HEK293 (cell line): ENCODE data around the gene PRKG1.

Source experiments
- CTCF ChIA-PET: fragments of 350-600 bp; formaldehyde crosslinking; extraction: SDS; loops from one replicate; lab custom pipeline; 2021; ENCODE audit warnings: antibody characterized with exemption; lab: Yijun Ruan, JAX
- POLR2A ChIA-PET: fragments of 300-600 bp; formaldehyde crosslinking; extraction: SDS; loops from one replicate; lab custom pipeline; 2020; ENCODE audit warnings: antibody characterized with exemption, inconsistent platforms; lab: Yijun Ruan, JAX
- H3K27ac ChIP-seq: fragments of 200-500 bp; sonication (Bioruptor generic); 2 replicates; pipeline ENCODE4 v1.5.1; 2014; ENCODE audit warnings: low read depth, low read length, control low read depth, inconsistent platforms; ENCODE audit errors: extremely low read depth
- H3K36me3 ChIP-seq, 2 experiments: fragments of 200-500 bp in 1 of 2; sonication (Bioruptor generic) in 1 of 2; 1 replicate in 1 of 2; 2 replicates in 1 of 2; pipeline ENCODE4 v1.5.1; 2014 to 2017; ENCODE audit warnings: inconsistent platforms in 2 of 2, low read length in 2 of 2; ENCODE audit not compliant: control insufficient read depth in 2 of 2, insufficient read depth in 1 of 2
- H3K4me1 ChIP-seq: fragments of 200-500 bp; sonication (Bioruptor generic); 2 replicates; pipeline ENCODE4 v1.5.1; 2014; ENCODE audit warnings: mild to moderate bottlenecking, low read length, inconsistent platforms; ENCODE audit not compliant: control insufficient read depth, insufficient read depth
- H3K4me3 ChIP-seq: 2 replicates; pipeline ENCODE4 v1.5.1; 2011; ENCODE audit warnings: low read depth, mild to moderate bottlenecking, control low read depth, low read length, moderate library complexity
- H3K9me3 ChIP-seq: fragments of 200-500 bp; sonication (Bioruptor generic); 2 replicates; pipeline ENCODE4 v1.5.1; 2014; ENCODE audit warnings: low read depth, low read length, inconsistent platforms; ENCODE audit not compliant: control insufficient read depth, insufficient read depth
- FEZF1 ChIP-seq: fragments of 450-650 bp; formaldehyde crosslinking; IDR thresholded peaks from 2 replicates; pipeline ENCODE4 v1.5.1; 2016; ENCODE audit warnings: missing biosample characterization, missing genetic modification characterization
- GLI2 ChIP-seq: fragments of 450-650 bp; formaldehyde crosslinking; IDR thresholded peaks from 2 replicates; pipeline ENCODE4; 2017; ENCODE audit warnings: missing biosample characterization, missing genetic modification characterization, low read depth, borderline replicate concordance
- GLIS1 ChIP-seq: fragments of 450-650 bp; formaldehyde crosslinking; IDR thresholded peaks from 2 replicates; pipeline ENCODE4 v1.5.1; 2016; ENCODE audit warnings: missing biosample characterization, missing genetic modification characterization
- MEIS1 ChIP-seq: sonication (generic); formaldehyde crosslinking; IDR thresholded peaks from 2 replicates; pipeline ENCODE4 v1.8.1; 2022; ENCODE audit warnings: missing genetic modification reagents, mild to moderate bottlenecking, borderline replicate concordance
- PRDM1 ChIP-seq: fragments of 450-650 bp; formaldehyde crosslinking; IDR thresholded peaks from 2 replicates; pipeline ENCODE4; 2016; ENCODE audit warnings: missing biosample characterization, missing genetic modification characterization
- PRDM10 ChIP-seq: fragments of 450-650 bp; formaldehyde crosslinking; IDR thresholded peaks from 2 replicates; pipeline ENCODE4 v1.5.1; 2016; ENCODE audit warnings: missing biosample characterization, missing genetic modification characterization
- PRDM6 ChIP-seq: fragments of 450-650 bp; formaldehyde crosslinking; IDR thresholded peaks from 2 replicates; pipeline ENCODE4 v1.5.1; 2017; ENCODE audit warnings: missing biosample characterization, missing genetic modification characterization
- SP3 ChIP-seq: fragments of 450-650 bp; formaldehyde crosslinking; IDR thresholded peaks from 2 replicates; pipeline ENCODE4 v1.5.1; 2016; ENCODE audit warnings: missing biosample characterization, missing genetic modification characterization
- SP7 ChIP-seq: fragments of 450-650 bp; formaldehyde crosslinking; IDR thresholded peaks from 2 replicates; pipeline ENCODE4 v1.5.1; 2016; ENCODE audit warnings: missing biosample characterization, missing genetic modification characterization
- TRIM28 ChIP-seq: IDR thresholded peaks from 2 replicates; pipeline ENCODE4 v1.6.1; 2011; ENCODE audit warnings: low read length, control low read depth, borderline replicate concordance
- WT1 ChIP-seq: fragments of 450-650 bp; formaldehyde crosslinking; IDR thresholded peaks from 2 replicates; pipeline ENCODE4 v1.5.1; 2016; ENCODE audit warnings: missing biosample characterization, missing genetic modification characterization
- ZBTB17 ChIP-seq: fragments of 450-650 bp; formaldehyde crosslinking; IDR thresholded peaks from 2 replicates; pipeline ENCODE4 v1.5.1; 2016; ENCODE audit warnings: missing biosample characterization, missing genetic modification characterization
- ZBTB44 ChIP-seq: fragments of 450-650 bp; IDR thresholded peaks from 2 replicates; pipeline ENCODE4 v1.5.1; 2018; ENCODE audit warnings: missing biosample characterization, mild to moderate bottlenecking, missing genetic modification characterization
- ZEB2 ChIP-seq: fragments of 450-650 bp; formaldehyde crosslinking; IDR thresholded peaks from 2 replicates; pipeline ENCODE4 v1.5.1; 2016; ENCODE audit warnings: missing biosample characterization, missing genetic modification characterization
- ZFHX2 ChIP-seq: fragments of 450-650 bp; formaldehyde crosslinking; conservative IDR thresholded peaks from 2 replicates; pipeline ENCODE4 v1.5.1; 2016; ENCODE audit warnings: missing biosample characterization, missing genetic modification characterization
- ZIC2 ChIP-seq: fragments of 450-650 bp; formaldehyde crosslinking; IDR thresholded peaks from 2 replicates; pipeline ENCODE4 v1.5.1; 2016; ENCODE audit warnings: missing biosample characterization, missing genetic modification characterization
- ZNF10 ChIP-seq: fragments of 450-650 bp; formaldehyde crosslinking; IDR thresholded peaks from 2 replicates; pipeline ENCODE4 v1.5.1; 2017; ENCODE audit warnings: missing biosample characterization, missing genetic modification characterization
- ZNF138 ChIP-seq: fragments of 450-650 bp; formaldehyde crosslinking; IDR thresholded peaks from 2 replicates; pipeline ENCODE4 v1.5.1; 2016; ENCODE audit warnings: missing biosample characterization, missing genetic modification characterization, borderline replicate concordance
- ZNF155 ChIP-seq: fragments of 450-650 bp; formaldehyde crosslinking; IDR thresholded peaks from 2 replicates; pipeline ENCODE4 v1.5.1; 2016; ENCODE audit warnings: missing biosample characterization, missing genetic modification characterization
- ZNF16 ChIP-seq: fragments of 450-650 bp; formaldehyde crosslinking; IDR thresholded peaks from 2 replicates; pipeline ENCODE4 v1.5.1; 2016; ENCODE audit warnings: low read depth, missing biosample characterization, missing genetic modification characterization
- ZNF19 ChIP-seq: fragments of 450-650 bp; formaldehyde crosslinking; IDR thresholded peaks from 2 replicates; pipeline ENCODE4; 2016; ENCODE audit warnings: missing biosample characterization, missing genetic modification characterization, low read depth
- ZNF2 ChIP-seq: fragments of 450-650 bp; formaldehyde crosslinking; IDR thresholded peaks from 2 replicates; pipeline ENCODE4 v1.5.1; 2016; ENCODE audit warnings: missing biosample characterization, missing genetic modification characterization
- ZNF280C ChIP-seq: fragments of 450-650 bp; formaldehyde crosslinking; IDR thresholded peaks from 2 replicates; pipeline ENCODE4 v1.5.1; 2016; ENCODE audit warnings: missing biosample characterization, missing genetic modification characterization
- ZNF391 ChIP-seq: fragments of 450-650 bp; formaldehyde crosslinking; IDR thresholded peaks from 2 replicates; pipeline ENCODE4 v1.5.1; 2016; ENCODE audit warnings: low read depth, missing biosample characterization, missing genetic modification characterization, borderline replicate concordance
- ZNF48 ChIP-seq: fragments of 450-650 bp; formaldehyde crosslinking; IDR thresholded peaks from 2 replicates; pipeline ENCODE4 v1.5.1; 2016; ENCODE audit warnings: missing biosample characterization, missing genetic modification characterization
- ZNF571 ChIP-seq: fragments of 450-650 bp; formaldehyde crosslinking; IDR thresholded peaks from 2 replicates; pipeline ENCODE4 v1.5.0; 2017; ENCODE audit warnings: missing biosample characterization, missing genetic modification characterization
- ZNF600 ChIP-seq: fragments of 450-650 bp; formaldehyde crosslinking; IDR thresholded peaks from 2 replicates; pipeline ENCODE4 v1.5.1; 2016; ENCODE audit warnings: missing biosample characterization, missing genetic modification characterization
- ZNF645 ChIP-seq: fragments of 450-650 bp; formaldehyde crosslinking; IDR thresholded peaks from 2 replicates; pipeline ENCODE4; 2016; ENCODE audit warnings: missing biosample characterization, missing genetic modification characterization
- ZNF670 ChIP-seq: fragments of 450-650 bp; formaldehyde crosslinking; IDR thresholded peaks from 2 replicates; pipeline ENCODE4 v1.5.1; 2016; ENCODE audit warnings: missing biosample characterization, missing genetic modification characterization, low read depth

Gene PRKG1

GRCh38 chr10:51228714-51229100 lies 154.4 kb downstream of the PRKG1 start:
- no peaks in the 10 kb centered on the region for H3K9me3 ChIP-seq
- H3K4me3 ChIP-seq: no peak overlapping the region
- no peak for TF ChIP-seq ZNF391 (tag by site-specific recombination)
- TF ChIP-seq ZNF600 (tag by site-specific recombination): peak; percentile 69
- no peak for TF ChIP-seq ZNF2 (tag by site-specific recombination)
- TF ChIP-seq ZIC2: 0 out of 2 replicates have a peak, but pooled peaks have one; percentile 8
- no peak for TF ChIP-seq ZNF280C (tag by site-specific recombination)
- TF ChIP-seq ZNF670 (tag by site-specific recombination): no peak
- no peak for TF ChIP-seq ZNF138 (tag by site-specific recombination)
- TF ChIP-seq ZNF10 (tag by site-specific recombination): no peak
- peak; percentile 42 for TF ChIP-seq GLIS1 (tag by site-specific recombination)
- peak; percentile 70 for TF ChIP-seq WT1
- no peak for TF ChIP-seq ZNF155 (tag by site-specific recombination)
- TF ChIP-seq ZNF645 (tag by site-specific recombination): no peak
- TF ChIP-seq MEIS1 (CRISPR knock-in tag): no peak
- no peak for TF ChIP-seq GLI2
- TF ChIP-seq ZFHX2 (tag by site-specific recombination): peak; percentile 30; the same call in 1 of the 2 replicates
- no peak for TF ChIP-seq ZBTB17
- no peak for TF ChIP-seq ZEB2 (tag by site-specific recombination)
- TF ChIP-seq ZNF19 (tag by site-specific recombination): no peak
- TF ChIP-seq ZNF16 (tag by site-specific recombination): no peak
- TF ChIP-seq ZNF48 (tag by site-specific recombination): no peak
- 0 out of 2 replicates have a peak, but pooled peaks have one; percentile 23 for TF ChIP-seq FEZF1
- no peak for TF ChIP-seq TRIM28
- peak; percentile 65 for TF ChIP-seq PRDM6 (tag by site-specific recombination)
- TF ChIP-seq SP7 (tag by site-specific recombination): 0 out of 2 replicates have a peak, but pooled peaks have one; percentile 19
- peak; percentile 74 for TF ChIP-seq PRDM1 (tag by site-specific recombination)
- peak; percentile 2; the same call in 1 of the 2 replicates for TF ChIP-seq PRDM10 (tag by site-specific recombination)
- TF ChIP-seq ZNF571 (tag by site-specific recombination): no peak
- TF ChIP-seq SP3 (tag by site-specific recombination): no peak
- TF ChIP-seq ZBTB44: no peak
- ChIA-PET POLR2A (no interaction called here), CTCF (no interaction called here)
- H3K36me3 ChIP-seq: no peaks in the 10 kb centered on the region
- peaks cover 13% of the 10 kb centered on the region for H3K4me1 ChIP-seq
- no peak overlapping the region for H3K27ac ChIP-seq
